Gastrocnemius medialis (tissue), 4 donors: ENCODE results near the gene SDS.

Source experiments
- POLR2A ChIP-seq, 2 donors: fragments of 450-650 bp; IDR thresholded peaks; one replicate each; pipeline ENCODE4 v1.6.1; 2017; ENCODE audit warnings: antibody characterized with exemption in 2 of 2, mild to moderate bottlenecking in 2 of 2, moderate library complexity in 2 of 2
- TF ChIP-seq, protein P1 (sequence below), 5 experiments: fragments of 450-650 bp in 3 of 5; fragments of 200-600 bp in 2 of 5; sonication (generic) in 2 of 5; IDR thresholded peaks in 4 of 5; conservative IDR thresholded peaks in 1 of 5; 1 replicate in 4 of 5; 2 replicates in 1 of 5; pipeline ENCODE4 v1.5.1; 2016 to 2019; ENCODE audit warnings: antibody characterized with exemption in 5 of 5, mild to moderate bottlenecking in 3 of 5, moderate library complexity in 3 of 5

DNA sequence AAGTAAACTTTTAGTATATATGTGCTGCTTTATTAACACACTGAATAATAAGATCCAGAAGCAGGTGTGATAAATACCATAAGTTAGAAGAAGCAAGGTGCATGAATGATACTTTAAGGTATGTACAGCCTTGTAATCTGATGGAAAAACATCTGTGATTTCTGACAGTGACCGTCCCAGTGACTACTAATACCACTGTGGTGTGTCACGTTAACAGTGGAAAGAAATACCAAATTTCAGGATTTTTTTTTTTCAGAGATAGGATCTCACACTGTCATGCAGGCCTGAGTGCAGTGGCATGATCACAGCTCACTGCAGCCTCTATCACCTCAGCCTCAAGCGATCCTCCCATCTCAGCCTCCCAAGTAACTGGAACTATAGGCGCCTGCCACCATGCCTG, 21.5 kb downstream of the SDS start:
- no peak for TF ChIP-seq POLR2A (IDR thresholded peaks at IDR 0.05)
- TF ChIP-seq, protein P1, sequence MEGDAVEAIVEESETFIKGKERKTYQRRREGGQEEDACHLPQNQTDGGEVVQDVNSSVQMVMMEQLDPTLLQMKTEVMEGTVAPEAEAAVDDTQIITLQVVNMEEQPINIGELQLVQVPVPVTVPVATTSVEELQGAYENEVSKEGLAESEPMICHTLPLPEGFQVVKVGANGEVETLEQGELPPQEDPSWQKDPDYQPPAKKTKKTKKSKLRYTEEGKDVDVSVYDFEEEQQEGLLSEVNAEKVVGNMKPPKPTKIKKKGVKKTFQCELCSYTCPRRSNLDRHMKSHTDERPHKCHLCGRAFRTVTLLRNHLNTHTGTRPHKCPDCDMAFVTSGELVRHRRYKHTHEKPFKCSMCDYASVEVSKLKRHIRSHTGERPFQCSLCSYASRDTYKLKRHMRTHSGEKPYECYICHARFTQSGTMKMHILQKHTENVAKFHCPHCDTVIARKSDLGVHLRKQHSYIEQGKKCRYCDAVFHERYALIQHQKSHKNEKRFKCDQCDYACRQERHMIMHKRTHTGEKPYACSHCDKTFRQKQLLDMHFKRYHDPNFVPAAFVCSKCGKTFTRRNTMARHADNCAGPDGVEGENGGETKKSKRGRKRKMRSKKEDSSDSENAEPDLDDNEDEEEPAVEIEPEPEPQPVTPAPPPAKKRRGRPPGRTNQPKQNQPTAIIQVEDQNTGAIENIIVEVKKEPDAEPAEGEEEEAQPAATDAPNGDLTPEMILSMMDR (IDR thresholded peaks at IDR 0.05 in 4 of 5, conservative IDR thresholded peaks at IDR 0.05 in 1 of 5): no peak
